Measurements from ENCODE around the gene RAPGEF2.
"Not testable (repeated sequence)": the region's sequence is repeated elsewhere in the genome, so short reads cannot be mapped to it uniquely, and the experiment has no call there.

RAPGEF2 gene, protein sequence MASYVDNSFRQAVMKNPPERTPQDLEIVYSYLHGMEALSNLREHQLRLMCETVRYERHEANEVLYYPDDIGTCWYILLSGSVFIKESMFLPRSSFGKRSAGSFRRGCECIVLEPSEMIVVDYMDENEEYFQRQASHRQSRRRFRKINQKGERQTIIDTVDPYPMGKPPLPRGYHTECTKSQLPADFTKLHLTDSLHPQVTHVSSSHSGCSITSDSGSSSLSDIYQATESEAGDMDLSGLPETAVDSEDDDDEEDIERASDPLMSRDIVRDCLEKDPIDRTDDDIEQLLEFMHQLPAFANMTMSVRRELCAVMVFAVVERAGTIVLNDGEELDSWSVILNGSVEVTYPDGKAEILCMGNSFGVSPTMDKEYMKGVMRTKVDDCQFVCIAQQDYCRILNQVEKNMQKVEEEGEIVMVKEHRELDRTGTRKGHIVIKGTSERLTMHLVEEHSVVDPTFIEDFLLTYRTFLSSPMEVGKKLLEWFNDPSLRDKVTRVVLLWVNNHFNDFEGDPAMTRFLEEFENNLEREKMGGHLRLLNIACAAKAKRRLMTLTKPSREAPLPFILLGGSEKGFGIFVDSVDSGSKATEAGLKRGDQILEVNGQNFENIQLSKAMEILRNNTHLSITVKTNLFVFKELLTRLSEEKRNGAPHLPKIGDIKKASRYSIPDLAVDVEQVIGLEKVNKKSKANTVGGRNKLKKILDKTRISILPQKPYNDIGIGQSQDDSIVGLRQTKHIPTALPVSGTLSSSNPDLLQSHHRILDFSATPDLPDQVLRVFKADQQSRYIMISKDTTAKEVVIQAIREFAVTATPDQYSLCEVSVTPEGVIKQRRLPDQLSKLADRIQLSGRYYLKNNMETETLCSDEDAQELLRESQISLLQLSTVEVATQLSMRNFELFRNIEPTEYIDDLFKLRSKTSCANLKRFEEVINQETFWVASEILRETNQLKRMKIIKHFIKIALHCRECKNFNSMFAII (N-terminal part only)

DNA sequence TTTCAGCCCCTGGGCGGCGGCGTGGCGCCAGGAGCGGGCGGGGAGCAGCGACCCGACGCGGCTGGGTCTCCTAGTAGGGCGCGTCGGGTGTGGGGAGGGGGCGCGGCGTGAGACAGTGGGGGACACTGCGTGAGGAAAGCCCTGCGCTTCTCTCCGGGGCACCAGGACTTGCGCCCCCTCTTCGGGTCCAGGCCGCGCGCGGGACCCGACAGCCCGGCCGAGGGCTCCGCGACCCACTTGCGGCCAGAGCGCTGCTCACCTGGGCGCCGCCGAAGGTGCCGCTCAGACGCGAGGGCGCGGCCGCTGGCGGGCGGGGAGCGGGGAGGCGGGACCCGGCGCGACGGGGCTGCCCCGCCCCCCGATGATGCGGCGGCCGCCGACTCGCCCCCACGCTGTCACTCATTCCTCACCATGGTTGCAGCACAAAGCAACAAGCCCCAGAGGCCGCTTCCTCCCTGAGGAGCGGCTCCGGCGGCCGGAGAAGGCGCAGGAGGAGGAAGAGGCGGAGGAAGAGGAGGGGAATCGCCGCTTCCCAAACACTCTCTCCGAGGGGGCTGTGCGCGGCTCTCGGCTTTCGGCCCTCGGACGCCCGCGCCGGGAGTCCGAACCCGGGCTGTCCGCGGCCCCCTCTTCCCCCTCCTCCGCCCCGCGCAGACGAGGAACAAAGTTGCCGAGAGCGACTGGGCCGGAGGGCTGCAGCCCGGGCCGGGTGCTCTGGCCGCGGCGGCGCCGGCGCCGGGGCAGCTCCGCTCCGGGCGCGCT lies at the start of gene RAPGEF2:
TSS of gene RAPGEF2 (plus strand) at position 458 of the 762 bp plus-strand sequence. CDS start 1,084 bp downstream, outside the sequence.
- Histone ChIP-seq H3K27ac (ENCODE audit: low read depth, low read length) (peak within 1 kb of the TSS; percentile 83), H3K36me3 (ENCODE audit: control insufficient read depth, insufficient read depth, low read length) (no peaks in the 10 kb centered on the region), H3K4me3 (ENCODE audit: low read depth, low read length) (peak within 1 kb of the TSS; percentile 75), H3K9me3 (ENCODE audit: control insufficient read depth, insufficient read depth, low read depth, low read length) (no peaks in the 10 kb centered on the region), H3K9ac (ENCODE audit: low read length) (peak within 1 kb of the TSS; percentile 81), H3K27me3 (ENCODE audit: control insufficient read depth, insufficient read depth, low read length) (peaks cover 17% of the 10 kb centered on the region), H3K4me1 (ENCODE audit: control insufficient read depth, insufficient read depth, low read length) (peaks cover 37% of the 10 kb centered on the region)

GRCh38 chr4:159055833-159056232 lies 47.0 kb upstream of the RAPGEF2 start:
- H3K36me3 ChIP-seq (ENCODE audit: control insufficient read depth, insufficient read depth, low read length): no peaks in the 10 kb centered on the region
- peaks cover 18% of the 10 kb centered on the region for H3K4me1 ChIP-seq (ENCODE audit: control insufficient read depth, insufficient read depth, low read length)

DNA sequence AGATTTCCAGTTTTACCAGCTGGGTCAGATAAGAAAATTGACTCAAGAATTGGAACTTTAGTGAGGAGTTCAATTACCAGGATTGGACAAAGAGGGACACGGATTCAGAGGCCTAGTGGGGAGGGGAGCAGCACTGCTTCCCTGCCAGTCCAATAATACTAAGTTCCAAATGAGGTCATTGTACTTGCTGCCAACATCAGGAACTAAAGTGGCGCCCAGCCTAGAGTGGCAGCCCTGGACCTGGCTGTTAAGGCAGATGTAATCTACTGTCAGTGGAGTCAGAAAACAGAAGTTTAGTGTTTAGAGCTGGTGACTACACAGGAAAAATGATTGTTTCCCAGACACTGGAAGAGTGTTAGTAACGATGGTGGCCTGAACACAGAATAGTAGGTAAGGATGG lies 42.7 kb upstream of the RAPGEF2 start:
- Histone ChIP-seq H3K4me3 (ENCODE audit: low read depth, low read length) (no peak overlapping the region), H3K27ac (ENCODE audit: low read depth, low read length) (no peak overlapping the region), H3K9me3 (ENCODE audit: control insufficient read depth, insufficient read depth, low read depth, low read length) (no peaks in the 10 kb centered on the region), H3K9ac (ENCODE audit: low read length) (no peak overlapping the region), H3K27me3 (ENCODE audit: control insufficient read depth, insufficient read depth, low read length) (no peaks in the 10 kb centered on the region), H3K36me3 (ENCODE audit: control insufficient read depth, insufficient read depth, low read length) (no peaks in the 10 kb centered on the region), H3K4me1 (ENCODE audit: control insufficient read depth, insufficient read depth, low read length) (peaks cover 8% of the 10 kb centered on the region)

More at GRCh38 chr4:159055833-159056232, 47.0 kb upstream of the RAPGEF2 start:
- Histone ChIP-seq H3K9ac (ENCODE audit: low read length) (no peak overlapping the region), H3K27me3 (ENCODE audit: control insufficient read depth, insufficient read depth, low read length) (no peaks in the 10 kb centered on the region), H3K9me3 (ENCODE audit: control insufficient read depth, insufficient read depth, low read depth, low read length) (no peaks in the 10 kb centered on the region), H3K4me3 (ENCODE audit: low read depth, low read length) (no peak overlapping the region), H3K27ac (ENCODE audit: low read depth, low read length) (no peak overlapping the region)

DNA sequence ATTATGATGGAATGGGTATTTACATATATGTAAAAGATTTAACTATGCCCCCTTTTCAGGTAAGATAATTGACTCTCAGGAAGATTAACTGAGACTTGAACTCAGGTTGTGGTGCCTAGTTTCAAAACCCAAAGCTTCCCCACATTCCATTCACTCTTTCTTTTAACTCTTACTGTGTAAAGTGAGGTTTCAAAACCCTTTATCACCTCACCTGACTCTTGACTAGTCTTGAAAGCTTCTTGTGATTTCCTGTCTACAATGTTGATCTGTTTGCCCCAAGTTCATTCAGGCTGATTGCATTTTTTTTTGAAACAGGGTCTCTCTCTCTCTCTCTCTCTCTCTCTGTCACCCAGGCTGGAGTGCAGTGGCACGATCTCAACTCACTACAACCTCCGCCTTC lies 40.5 kb upstream of the RAPGEF2 start:
- H3K9ac ChIP-seq (ENCODE audit: low read length): no peak overlapping the region
- H3K27ac ChIP-seq (ENCODE audit: low read depth, low read length): no peak overlapping the region
- no peak overlapping the region for H3K4me3 ChIP-seq (ENCODE audit: low read depth, low read length)
- 0 out of 2 replicates have a peak, but pooled peaks cover 3% of the 10 kb centered on the region for H3K4me1 ChIP-seq (ENCODE audit: control insufficient read depth, insufficient read depth, low read length)
- H3K27me3 ChIP-seq (ENCODE audit: control insufficient read depth, insufficient read depth, low read length): no peaks in the 10 kb centered on the region
- no peaks in the 10 kb centered on the region for H3K36me3 ChIP-seq (ENCODE audit: control insufficient read depth, insufficient read depth, low read length)
- H3K9me3 ChIP-seq (ENCODE audit: control insufficient read depth, insufficient read depth, low read depth, low read length): no peaks in the 10 kb centered on the region

DNA sequence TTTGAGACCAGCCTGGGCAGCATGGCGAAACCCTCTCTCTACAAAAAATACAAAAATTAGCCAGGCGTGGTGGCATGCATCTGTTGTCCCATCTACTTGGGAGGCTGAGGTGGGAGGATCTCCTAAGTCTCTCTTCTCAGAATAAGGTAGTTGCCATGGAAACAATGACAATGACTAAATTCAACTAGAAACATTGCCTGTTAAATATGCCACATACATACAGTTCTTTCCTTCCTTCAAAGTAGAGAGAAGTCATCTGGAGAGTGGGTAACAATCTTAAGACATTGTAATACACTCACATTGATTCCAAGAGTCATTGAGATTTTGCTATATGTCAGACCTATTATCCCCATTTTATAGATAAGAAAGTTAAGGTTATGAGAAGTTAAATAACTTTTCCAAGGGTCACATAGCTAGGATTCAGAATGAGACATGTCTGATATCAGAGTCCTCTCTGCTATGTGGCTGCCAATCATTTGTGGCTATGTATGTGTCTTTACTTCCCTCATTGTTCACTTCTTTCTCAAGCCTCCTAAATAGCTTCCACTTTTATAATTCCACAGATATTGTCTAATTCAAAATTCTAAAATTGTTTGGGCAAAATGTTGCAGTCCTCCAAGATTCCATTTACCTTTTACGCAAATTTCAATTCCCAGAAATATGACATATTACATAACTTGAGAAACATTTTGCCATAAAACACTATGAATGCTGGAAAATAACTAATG lies 37.2 kb upstream of the RAPGEF2 start:
- Histone ChIP-seq H3K4me1 (ENCODE audit: control insufficient read depth, insufficient read depth, low read length) (0 out of 2 replicates have a peak, but pooled peaks cover 3% of the 10 kb centered on the region), H3K27me3 (ENCODE audit: control insufficient read depth, insufficient read depth, low read length) (no peaks in the 10 kb centered on the region), H3K9me3 (ENCODE audit: control insufficient read depth, insufficient read depth, low read depth, low read length) (no peaks in the 10 kb centered on the region), H3K27ac (ENCODE audit: low read depth, low read length) (no peak overlapping the region), H3K9ac (ENCODE audit: low read length) (no peak overlapping the region), H3K36me3 (ENCODE audit: control insufficient read depth, insufficient read depth, low read length) (no peaks in the 10 kb centered on the region), H3K4me3 (ENCODE audit: low read depth, low read length) (no peak overlapping the region)

DNA sequence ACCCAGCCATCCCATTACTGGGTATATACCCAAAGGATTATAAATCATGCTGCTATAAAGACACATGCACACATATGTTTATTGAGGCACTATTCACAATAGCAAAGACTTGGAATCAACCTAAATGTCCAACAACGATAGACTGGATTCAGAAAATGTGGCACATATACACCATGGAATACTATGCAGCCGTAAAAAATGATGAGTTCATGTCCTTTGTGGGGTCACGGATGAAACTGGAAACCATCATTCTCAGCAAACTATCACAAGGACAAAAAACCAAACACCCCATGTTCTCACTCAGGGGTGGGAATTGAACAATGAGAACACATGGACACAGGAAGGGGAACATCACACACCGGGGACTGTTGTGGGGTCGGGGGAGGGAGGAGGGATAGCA lies 34.7 kb upstream of the RAPGEF2 start:
- H3K4me1 ChIP-seq (ENCODE audit: control insufficient read depth, insufficient read depth, low read length): peaks cover 21% of the 10 kb centered on the region
- H3K4me3 ChIP-seq (ENCODE audit: low read depth, low read length); H3K36me3 ChIP-seq (ENCODE audit: control insufficient read depth, insufficient read depth, low read length); H3K9me3 ChIP-seq (ENCODE audit: control insufficient read depth, insufficient read depth, low read depth, low read length); H3K27ac ChIP-seq (ENCODE audit: low read depth, low read length); H3K27me3 ChIP-seq (ENCODE audit: control insufficient read depth, insufficient read depth, low read length); H3K9ac ChIP-seq (ENCODE audit: low read length): not testable (repeated sequence)

DNA sequence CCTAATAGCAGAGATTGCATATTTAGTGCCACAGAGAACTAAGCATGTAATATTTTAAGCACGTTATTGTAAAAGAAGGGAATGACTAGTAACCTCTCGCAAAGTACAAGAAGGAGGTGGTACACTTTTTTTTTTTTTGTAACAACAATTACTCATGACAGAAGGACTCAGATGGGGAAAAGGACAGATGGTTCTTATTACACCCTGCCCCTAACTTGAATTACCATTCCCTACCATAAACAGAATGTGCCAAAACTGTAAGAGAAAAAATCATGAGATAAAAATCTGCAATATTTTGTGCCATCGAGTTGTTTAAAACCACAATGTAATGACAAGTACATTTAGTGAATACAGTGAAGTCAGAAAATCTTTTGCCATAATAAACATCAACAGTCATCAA lies 33.0 kb upstream of the RAPGEF2 start:
- Histone ChIP-seq H3K9me3 (ENCODE audit: control insufficient read depth, insufficient read depth, low read depth, low read length) (0 out of 2 replicates have a peak, but pooled peaks cover 5% of the 10 kb centered on the region), H3K27ac (ENCODE audit: low read depth, low read length) (no peak overlapping the region)

GRCh38 chr4:159070742-159071141 lies 32.1 kb upstream of the RAPGEF2 start:
- Histone ChIP-seq H3K27me3 (ENCODE audit: control insufficient read depth, insufficient read depth, low read length) (no peaks in the 10 kb centered on the region), H3K36me3 (ENCODE audit: control insufficient read depth, insufficient read depth, low read length) (no peaks in the 10 kb centered on the region), H3K4me1 (ENCODE audit: control insufficient read depth, insufficient read depth, low read length) (peaks cover 21% of the 10 kb centered on the region), H3K9me3 (ENCODE audit: control insufficient read depth, insufficient read depth, low read depth, low read length) (0 out of 2 replicates have a peak, but pooled peaks cover 5% of the 10 kb centered on the region), H3K27ac (ENCODE audit: low read depth, low read length) (no peak overlapping the region), H3K9ac (ENCODE audit: low read length) (no peak overlapping the region), H3K4me3 (ENCODE audit: low read depth, low read length) (no peak overlapping the region)

More for the DNA sequence above, 33.0 kb upstream of the RAPGEF2 start:
- peaks cover 21% of the 10 kb centered on the region for H3K4me1 ChIP-seq (ENCODE audit: control insufficient read depth, insufficient read depth, low read length)
- no peak overlapping the region for H3K4me3 ChIP-seq (ENCODE audit: low read depth, low read length)
- no peak overlapping the region for H3K9ac ChIP-seq (ENCODE audit: low read length)
- no peaks in the 10 kb centered on the region for H3K27me3 ChIP-seq (ENCODE audit: control insufficient read depth, insufficient read depth, low read length)
- no peaks in the 10 kb centered on the region for H3K36me3 ChIP-seq (ENCODE audit: control insufficient read depth, insufficient read depth, low read length)

- H3K4me3 ChIP-seq (ENCODE audit: low read depth, low read length): no peak overlapping the region
- H3K4me1 ChIP-seq (ENCODE audit: control insufficient read depth, insufficient read depth, low read length): peaks cover 21% of the 10 kb centered on the region
- H3K9ac ChIP-seq (ENCODE audit: low read length): no peak overlapping the region
- no peaks in the 10 kb centered on the region for H3K36me3 ChIP-seq (ENCODE audit: control insufficient read depth, insufficient read depth, low read length)
- H3K27me3 ChIP-seq (ENCODE audit: control insufficient read depth, insufficient read depth, low read length): no peaks in the 10 kb centered on the region
- peak overlapping the region; percentile 40 for H3K27ac ChIP-seq (ENCODE audit: low read depth, low read length)
- 0 out of 2 replicates have a peak, but pooled peaks cover 5% of the 10 kb centered on the region for H3K9me3 ChIP-seq (ENCODE audit: control insufficient read depth, insufficient read depth, low read depth, low read length)
These were observed 31.5 kb upstream of the RAPGEF2 start for GRCh38 chr4:159071178-159071968.

Data from HUES6 (cell line).